Measurements from ENCODE around the gene NEUROD2.

The NEUROD2 gene

DNA sequence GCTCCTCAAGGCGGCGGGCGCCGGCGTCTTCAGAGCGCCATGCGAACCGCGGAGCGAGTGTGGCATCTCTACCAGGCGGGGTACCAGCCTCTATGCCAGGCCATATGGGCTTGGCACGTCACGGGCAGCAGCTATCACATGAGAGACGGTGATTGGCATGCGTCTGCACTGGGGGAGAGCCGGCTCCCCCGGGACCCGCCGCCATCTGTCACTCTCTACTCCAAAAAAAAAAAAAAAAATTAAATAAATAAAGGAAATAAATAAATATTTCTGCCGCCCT, at the start of gene NEUROD2:
NEUROD2 (minus strand) TSS at position 70 of the 280 bp plus-strand sequence. CDS start 1,321 bp downstream, outside the sequence.
- DNase-seq: no peak

DNA sequence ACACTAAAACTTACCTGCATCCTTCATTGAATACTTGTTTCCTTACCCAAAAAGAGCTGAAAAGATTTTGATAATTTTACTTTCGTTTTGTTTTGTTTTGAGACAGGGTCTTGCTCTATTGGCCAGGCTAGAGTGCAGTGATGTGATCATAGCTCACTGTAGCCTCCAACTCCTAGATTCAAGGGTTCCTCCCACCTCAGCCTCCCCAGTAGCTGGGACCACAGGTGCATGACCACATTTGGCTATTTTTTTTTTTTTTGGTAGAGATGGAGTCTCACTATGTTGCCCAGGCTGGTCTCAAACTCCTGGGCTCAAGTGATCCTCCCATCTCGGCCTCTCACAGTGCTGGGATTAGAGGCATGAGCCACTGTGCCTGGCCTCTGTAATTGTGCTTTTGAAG, 47.4 kb upstream of the NEUROD2 start:
- no peak for DNase-seq

DNA sequence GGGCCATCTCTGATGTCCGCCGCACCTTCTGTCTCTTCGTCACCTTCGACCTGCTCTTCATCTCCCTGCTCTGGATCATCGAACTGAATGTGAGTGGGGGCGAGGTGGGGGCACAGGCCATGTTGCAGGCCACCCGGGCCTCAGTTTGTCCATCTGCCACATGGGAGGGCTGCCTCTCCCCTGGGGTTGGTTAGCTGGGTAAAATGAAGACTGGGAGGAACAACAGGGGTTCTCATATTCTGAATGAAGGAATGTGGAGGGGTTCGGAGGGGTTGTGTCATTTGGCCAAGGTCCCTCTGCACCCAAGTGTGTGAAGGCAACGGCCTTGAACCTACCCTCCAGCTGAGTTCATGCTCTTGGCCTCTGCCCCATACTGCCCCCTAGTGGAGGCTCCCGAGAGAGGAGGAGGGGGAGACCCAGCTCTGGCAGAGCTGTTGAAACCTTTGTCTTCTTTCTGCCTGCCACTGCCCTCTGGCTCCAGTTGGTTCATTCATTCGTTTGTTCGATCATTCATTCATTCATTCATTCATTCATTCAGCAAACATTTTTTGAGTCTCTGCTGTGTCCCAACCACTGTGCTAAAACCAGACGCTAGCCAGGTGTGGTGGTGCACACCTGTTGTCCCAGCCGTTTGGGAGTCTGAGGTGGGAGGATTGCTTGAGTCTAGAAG, 46.1 kb upstream of the NEUROD2 start:
- DNase-seq: peak; percentile 61 to 74

DNA sequence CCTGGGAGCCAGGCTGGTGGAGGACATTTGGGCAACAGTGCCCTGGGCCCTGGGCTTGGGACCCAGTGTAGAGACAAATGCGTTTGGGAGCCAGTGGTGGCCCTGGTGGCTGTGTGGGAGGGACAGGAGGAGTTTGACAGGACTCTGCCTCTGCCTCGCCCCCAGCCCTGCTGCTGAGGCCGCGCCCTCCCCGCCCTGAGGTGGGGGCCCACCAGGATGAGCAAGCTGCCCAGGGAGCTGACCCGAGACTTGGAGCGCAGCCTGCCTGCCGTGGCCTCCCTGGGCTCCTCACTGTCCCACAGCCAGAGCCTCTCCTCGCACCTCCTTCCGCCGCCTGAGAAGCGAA, 45.6 kb upstream of the NEUROD2 start:
- no peak for DNase-seq

DNA sequence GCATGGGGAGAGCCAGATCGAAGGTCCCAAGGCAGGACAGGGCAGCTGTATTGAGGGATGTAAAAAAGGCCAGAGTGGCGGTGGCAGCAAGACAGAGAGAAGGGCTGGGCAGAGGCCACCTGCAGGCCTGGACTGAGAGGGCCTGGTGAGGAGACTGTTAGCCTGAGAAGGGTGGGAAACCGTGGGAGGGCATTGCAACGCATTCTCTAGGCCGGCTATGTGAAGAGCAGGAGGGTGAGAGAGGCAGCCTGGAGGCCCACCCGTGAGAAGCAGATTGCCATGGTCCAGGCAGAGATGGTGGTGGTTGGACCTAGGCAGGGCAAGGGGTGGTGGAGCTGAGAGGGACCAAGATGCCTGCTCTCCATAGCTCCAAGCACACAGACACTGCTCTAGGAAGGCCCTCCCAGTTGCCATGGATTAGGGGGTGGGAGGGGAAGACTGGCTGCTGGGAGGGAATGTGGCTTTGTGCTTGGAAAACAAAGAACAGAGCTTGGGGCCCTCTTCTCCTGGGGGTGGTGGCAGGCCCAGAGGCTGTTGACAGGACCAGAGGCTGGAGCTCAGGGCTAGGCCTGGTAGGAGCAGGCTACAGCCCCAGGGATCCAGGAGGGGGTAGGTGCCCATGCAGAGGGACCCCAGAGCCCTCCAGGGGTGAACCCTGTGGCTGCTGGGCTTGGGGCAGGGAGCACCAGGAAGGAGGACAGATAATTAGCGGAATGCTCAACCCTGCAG, 45.0 kb upstream of the NEUROD2 start:
- no peak for DNase-seq

DNA sequence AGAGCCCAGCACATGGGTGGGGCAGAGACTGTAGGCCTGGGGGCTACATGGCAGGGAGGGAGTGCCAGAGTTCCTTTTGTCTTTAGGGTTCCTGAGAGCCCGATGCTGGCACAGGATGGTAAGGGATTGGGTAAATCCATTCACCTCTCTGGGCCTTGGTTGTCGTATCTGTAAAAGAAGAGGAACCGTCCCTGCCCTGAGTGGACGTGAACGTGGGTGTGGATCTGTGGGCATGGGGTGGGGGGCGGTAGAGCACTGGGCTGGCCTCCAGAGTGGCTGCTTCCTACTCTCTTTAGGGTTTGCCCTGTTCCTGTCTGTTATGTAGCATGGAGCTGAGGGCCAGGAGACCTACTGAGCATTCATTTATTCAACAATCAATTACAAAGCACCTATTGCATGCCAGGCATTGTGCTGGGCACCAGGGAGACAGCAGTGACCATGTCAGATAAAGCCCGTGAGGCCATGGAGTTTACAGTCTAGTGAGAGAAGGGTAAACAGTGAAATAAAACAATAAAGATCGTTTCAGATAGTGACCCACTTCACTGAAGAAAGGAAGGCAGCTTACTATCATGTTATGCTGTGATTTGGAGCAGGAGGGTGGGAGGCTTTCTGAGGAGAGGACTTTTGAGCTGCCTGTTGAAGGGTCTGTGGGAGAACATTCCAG, 44.3 kb upstream of the NEUROD2 start:
- DNase-seq: no peak

DNA sequence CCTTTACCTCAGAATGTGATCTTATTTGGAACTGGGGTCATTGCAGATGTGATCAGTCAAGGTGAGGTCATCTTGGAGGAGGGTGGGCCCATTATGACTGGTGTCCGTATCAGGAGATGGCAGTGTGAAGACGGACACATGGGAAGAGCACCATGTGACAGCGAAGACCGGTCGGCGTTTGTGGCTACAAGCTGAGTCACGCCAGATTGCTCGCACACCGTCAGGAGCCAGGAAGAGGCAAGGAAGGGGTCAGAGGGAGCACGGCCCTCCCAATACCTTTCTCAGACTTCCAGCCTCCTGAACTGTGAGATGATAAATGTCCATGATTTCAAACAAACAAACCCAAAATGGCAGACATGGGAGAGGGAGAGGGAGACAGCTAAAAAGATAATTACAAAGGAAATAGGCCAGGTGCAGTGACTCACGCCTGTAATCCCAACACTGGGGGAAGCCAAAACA, 42.4 kb upstream of the NEUROD2 start:
- DNase-seq: no peak

DNA sequence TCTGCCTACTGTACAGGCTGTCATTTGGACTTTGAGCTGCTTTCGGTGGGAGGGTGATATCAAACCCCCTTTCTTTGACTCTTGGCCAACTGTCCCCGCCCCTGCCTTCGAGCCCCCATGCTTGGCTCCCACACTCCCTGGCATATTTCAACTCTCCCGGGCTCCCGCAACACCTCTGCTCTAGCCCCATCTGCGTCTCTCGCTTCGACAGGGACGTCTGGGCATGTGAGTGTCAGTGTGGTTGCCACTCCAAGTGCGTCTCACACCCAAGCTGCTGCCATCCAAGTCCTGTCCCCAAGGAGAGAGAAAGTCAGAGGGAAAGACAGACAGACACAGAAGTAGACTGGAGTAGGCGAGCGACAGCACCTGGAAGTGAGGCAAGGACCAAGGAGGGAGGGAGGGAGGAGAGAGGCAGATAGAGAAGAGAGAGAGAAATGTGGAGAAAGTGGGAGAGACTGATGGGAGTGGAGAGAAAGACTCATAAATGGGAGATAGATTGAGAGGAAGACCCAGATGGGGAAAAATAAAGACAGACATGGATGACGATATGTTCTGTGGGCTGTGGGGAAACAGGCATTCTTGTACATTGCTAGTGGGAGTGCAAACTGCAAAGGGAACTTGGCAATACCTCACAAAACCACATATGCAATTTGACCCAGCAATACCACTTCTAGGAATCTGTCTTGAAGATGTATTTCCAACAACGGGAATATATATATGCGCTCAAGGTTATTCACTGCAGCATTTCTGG, 41.1 kb upstream of the NEUROD2 start:
- DNase-seq: peak; percentile 23 to 31

DNA sequence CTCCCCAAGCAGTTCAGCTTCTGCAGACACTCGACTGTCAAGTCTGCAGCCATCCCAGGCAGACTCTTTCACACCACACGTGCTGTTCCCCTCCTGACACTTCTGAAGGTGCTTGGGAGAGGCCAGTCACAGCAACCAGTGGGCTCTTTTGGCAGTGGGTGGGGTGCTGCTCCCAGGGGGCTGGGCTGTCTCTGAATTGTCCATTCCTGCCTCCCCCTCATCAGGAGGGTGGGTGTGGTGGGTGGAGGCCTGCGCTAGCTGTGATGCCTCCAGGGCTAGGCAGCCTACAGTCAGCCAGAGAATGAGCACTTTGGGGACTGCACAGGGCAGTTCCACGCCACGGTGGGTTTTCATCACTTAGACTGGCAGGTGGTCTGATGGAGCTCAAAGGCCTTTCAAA, 39.5 kb upstream of the NEUROD2 start:
- no peak for DNase-seq

DNA sequence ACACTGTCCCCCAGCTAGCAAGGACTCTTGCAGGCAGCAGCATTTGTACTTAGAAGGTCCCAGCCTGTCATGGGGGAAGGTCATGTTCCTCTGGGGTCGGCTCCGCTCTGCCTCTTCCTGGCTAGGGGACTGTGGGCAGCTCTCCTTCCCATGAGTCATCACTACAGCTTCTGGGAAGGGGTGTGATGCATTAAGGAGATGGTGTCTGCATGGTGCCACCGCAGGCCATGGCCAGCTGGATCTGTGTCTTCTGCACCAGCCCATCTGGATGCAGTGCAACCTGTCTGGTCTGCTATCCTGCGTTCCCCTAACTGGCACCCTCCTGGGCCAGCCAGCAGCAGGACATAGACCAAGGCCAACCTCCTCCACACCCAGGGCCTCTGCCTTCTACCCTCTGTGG, 35.6 kb upstream of the NEUROD2 start:
- no peak for DNase-seq

DNA sequence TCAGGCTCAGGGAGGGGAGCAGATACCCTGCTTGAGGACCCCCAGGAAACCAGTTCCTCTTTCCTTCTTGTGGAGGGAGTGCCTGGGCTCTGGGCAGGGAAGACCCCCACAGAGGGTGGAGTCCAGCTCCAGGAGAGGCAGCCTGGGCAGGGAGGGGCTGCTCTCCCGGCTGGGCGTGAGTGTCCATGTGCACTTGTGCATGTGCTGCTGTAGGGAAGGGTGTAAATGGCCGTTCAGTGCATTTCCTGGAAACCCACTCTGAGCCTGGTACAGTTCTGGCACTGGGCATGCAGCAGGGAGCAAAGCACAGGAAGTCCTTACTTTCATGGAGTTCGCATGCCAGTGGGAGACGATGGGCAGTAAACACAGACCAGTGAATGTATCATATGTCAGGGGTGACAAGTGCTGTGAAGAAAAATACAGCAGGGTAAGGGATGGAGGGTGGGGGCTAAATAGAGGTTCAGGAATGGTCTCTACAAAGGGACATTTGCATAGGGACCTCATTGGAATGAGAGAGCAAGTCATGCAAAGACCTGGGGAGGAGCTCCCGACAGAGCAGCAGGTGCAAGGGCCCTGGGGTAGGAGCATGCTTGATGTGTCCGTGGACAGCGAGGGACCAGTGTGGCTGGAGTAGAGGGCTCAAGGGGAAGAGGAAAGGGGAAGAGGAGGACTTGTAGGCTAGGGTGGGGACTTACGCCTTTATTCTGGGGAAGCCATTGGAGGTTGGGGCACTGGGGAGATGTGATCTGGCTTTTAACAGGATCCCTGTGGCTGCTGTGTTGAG, 34.8 kb upstream of the NEUROD2 start:
- DNase-seq: no peak

DNA sequence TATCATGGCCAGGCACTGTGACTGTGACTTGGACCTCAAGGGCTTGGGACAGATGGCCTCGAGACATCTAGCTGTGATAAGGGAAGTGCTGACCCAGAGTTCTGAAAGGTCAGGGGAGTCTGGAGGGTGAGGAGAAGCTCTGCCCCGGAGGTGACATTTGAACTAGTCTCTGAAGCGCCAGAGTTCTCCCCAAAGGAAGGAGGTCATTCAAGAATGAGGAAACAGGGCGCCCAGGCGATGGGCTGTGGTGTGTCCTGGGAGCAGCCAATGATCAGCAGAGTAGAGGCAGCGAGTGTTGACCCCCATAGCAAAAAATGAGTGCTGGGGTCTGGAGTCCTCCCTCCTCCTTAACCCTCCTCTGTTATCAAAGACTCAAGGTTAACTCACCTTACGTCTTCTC, 34.2 kb upstream of the NEUROD2 start:
- DNase-seq: peak in 1 of 2 experiments; percentile 12

DNA sequence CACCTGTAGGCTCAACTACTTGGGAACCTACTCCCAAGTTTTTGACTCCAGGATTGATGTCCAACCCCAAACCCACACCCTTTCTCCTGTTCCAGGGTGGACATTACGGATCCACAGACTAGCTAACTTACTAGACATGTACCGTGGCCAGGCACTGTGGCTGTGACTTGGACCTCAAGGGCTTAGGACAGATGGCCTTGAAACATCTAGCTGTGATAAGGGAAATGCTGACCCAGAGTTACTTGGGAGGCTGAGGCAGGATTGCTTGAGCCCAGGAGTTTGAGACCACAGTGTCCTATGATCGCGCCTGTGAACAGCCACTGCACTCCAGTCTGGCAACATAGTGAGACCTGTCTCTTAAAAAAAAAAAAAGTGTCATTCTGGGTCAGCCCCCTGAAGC, 33.4 kb upstream of the NEUROD2 start:
- DNase-seq: no peak

DNA sequence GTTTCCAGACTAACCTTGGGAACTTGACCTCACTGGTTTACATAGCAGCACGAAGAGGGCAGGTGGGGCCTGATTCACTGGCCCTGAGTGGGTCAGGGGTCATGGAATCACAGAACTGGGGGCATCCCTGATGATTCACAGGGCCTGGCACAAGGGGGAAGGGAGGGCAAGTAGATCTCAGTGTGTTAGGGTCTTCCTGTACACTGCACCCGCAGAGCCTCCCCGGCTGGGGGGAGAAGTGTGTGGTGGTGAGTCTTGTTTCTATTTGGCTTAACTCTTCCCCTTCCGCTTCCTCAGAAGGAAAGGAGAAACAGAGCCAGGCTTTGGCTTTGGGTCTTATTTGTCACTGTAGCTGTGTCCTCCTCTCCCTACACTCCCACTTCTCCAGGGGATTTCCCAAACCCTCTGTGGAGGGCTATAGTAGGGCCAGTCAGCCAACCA, 32.9 kb upstream of the NEUROD2 start:
- no peak for DNase-seq

DNA sequence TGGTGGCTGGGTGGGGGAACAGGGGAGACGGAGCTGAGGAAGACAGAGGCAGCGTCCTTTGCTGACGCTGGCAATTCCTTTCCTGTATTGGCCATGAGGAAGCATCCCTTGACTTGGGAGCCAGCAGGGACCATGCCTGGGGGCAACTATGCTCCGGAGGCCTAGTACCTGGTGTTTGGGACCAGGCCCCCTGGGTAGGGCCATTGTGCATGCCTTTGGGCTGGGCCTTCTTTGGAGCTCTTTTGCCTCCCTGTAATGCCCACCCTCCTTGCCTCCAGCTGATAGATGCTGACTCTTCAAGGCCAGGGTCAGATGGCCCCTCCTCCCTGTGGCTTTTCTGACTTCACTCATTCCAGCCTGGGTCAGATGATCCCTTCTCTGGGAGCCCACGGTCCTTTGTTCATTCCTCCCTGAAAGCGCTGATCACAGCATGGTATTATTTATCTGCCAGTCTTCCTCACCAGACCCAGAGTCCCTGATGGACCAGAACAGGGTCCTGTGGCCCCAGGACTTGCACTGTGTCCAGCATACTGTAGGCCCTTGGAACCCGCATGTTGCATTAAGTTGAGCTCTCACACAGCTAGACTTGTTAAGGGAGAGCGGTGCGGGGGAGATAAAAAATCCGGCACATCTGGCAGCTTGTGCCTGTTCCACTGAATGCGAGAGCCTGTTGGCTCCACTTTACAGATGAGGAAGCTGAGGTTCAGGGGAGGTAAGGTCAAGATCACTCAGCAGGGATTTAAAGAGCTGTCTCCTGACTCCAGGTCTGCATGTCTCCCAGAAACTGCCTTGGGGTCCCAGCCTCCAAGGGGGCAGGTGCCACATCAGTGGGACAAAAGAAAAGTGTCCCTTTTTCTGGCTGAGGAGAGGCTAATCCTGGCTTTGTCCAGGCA, 32.1 kb upstream of the NEUROD2 start:
- no peak for DNase-seq

DNA sequence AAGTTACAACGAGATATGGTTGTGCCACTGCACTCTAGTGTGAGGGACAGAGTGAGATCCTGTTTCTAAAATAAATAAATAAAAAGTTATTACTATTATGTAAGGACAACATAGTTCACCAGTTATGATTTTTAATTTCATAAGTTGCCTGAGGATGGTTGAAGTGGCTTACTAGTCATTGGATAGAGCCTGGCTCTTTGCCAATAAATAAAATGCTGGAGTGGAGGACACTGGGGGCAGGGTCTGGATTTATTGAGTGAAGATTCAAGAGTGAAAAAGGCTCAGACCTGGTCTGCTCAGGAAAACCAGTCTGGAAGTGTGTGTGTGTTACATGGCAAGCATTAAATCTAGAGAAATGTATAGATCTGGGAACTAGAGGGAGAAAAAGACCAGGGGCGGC, 31.3 kb upstream of the NEUROD2 start:
- DNase-seq: no peak

DNA sequence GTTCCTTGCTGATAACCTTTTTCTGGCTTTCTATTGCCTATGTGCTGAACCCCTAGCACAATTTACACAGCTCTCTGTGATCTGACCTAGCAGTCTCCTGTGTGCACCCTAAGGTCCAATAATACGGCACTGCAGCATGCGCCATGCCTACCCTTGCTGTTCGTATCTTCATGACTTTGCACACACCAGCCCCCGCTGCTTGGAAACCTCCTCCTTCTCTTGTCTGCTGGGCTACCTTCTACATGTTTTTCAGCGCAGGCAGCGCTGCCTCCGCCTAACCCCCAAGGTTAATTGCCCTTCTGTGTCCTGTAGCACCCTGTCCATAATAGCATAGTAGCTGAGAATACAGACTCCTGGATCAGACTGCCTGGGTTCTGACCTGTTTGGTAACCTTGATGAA, 30.6 kb upstream of the NEUROD2 start:
- no peak for DNase-seq

DNA sequence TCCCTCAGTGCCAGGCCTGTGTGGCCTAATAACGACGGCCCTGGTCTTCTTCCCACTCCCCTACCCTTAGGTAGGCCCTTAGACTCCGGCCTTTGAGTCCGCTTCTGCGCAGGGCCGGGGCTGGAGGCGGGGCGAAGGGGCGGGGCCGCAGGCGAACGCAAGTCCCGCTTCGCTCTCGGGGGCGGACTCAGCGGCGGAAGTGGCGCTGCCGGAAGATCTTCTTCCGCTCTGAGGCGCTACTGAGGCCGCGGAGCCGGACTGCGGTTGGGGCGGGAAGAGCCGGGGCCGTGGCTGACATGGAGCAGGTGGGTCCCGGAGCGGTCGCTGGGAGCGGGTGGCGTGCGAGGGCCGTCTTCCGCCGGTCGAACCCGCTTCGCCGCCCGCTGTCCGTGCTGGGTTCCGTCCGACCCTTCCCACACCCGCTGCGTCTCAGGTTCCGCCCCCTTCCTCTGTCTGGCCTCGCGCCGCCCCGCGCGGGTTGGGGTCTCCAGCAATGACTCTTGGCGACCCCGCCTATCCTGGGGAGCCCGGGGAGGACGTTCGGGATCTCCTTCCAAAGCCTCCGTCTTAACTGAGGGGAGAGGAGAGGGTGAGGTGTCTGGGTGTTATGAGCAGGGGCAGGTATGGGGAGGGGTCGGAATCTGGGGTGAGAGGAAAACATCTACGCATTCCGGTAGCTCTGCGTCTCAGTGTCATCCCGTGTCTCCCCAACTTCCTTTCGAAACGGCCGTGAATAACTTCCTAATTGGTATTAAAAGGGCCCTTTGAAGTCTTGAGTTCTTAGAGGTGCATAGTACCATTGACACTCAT, 29.4 kb upstream of the NEUROD2 start, which contains the start of gene STARD3:
STARD3 (plus strand) TSS at position 218 of the 810 bp plus-strand sequence. CDS start 16,388 bp downstream, outside the sequence.
- DNase-seq: peak; percentile 83 to 89

DNA sequence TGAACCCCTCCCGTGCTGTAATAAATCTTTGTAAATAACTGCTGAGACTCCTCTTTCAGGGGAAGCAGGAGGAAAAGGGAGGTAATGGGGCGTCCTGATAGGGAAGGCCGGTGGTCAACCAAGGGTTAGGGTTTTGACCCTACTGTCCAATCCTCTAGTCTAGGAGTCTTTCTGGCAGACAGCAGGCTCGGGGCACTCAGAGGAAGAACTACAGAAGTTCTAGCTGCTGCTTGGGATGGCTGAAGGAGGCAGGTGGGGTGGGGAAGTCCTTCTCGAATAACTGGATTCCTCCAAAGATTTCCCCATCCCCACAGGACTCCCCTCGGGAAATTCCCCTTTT, 28.8 kb upstream of the NEUROD2 start:
- no peak for DNase-seq

DNA sequence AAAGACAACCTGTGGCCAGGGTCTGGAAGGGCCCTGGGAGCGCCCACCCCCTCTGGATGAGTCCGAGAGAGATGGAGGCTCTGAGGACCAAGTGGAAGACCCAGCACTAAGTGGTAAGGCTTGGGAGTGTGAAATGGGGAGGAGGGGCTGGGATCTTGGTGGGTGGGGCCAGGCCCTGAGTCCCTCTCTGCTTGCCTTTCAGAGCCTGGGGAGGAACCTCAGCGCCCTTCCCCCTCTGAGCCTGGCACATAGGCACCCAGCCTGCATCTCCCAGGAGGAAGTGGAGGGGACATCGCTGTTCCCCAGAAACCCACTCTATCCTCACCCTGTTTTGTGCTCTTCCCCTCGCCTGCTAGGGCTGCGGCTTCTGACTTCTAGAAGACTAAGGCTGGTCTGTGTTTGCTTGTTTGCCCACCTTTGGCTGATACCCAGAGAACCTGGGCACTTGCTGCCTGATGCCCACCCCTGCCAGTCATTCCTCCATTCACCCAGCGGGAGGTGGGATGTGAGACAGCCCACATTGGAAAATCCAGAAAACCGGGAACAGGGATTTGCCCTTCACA, 28.0 kb upstream of the NEUROD2 start:
- no peak for DNase-seq

All from AML-193 (cell line).